GM12864 (cell line): ENCODE results near the gene SENP2.

ENCODE experiments used
- DNase-seq: peaks from one replicate; pipeline ENCODE4 v3.0.0-alpha.2; 2011; ENCODE audit warnings: low read depth
- H3K4me3 ChIP-seq: 2 replicates; pipeline ENCODE4 v1.5.1; 2011; ENCODE audit warnings: mild to moderate bottlenecking, low read depth, low read length, control low read depth
- TF ChIP-seq, protein P1 (sequence below): IDR thresholded peaks from 2 replicates; pipeline ENCODE4 v1.5.1; 2011; ENCODE audit warnings: low read depth, mild to moderate bottlenecking, moderate library complexity, low read length, control low read depth, inconsistent platforms; ENCODE audit errors: missing control alignments

Gene SENP2

DNA sequence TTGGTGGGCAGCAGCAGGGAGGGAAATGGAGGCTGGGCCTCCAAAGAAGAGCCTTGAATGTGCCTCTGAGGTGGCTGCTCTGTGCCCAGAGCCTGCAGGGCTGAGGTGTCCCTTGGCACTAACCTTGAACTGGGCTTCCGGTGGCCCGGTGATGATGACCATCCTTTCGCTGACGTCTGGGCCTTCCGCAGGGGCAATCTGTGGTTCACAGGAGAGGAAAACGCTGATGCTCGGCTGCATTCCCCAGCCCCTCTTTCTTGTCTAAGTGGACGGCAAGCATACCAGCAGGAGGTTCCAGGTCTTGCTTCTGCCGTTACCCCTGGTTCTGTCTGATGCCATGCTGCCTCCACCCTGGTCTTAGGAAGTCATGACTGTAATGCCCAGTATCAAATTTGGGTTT is 65.9 kb downstream of the SENP2 start:
- no peak for DNase-seq
- H3K4me3 ChIP-seq, result no peak overlapping the region
- TF ChIP-seq, protein P1, sequence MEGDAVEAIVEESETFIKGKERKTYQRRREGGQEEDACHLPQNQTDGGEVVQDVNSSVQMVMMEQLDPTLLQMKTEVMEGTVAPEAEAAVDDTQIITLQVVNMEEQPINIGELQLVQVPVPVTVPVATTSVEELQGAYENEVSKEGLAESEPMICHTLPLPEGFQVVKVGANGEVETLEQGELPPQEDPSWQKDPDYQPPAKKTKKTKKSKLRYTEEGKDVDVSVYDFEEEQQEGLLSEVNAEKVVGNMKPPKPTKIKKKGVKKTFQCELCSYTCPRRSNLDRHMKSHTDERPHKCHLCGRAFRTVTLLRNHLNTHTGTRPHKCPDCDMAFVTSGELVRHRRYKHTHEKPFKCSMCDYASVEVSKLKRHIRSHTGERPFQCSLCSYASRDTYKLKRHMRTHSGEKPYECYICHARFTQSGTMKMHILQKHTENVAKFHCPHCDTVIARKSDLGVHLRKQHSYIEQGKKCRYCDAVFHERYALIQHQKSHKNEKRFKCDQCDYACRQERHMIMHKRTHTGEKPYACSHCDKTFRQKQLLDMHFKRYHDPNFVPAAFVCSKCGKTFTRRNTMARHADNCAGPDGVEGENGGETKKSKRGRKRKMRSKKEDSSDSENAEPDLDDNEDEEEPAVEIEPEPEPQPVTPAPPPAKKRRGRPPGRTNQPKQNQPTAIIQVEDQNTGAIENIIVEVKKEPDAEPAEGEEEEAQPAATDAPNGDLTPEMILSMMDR, result no peak

DNA sequence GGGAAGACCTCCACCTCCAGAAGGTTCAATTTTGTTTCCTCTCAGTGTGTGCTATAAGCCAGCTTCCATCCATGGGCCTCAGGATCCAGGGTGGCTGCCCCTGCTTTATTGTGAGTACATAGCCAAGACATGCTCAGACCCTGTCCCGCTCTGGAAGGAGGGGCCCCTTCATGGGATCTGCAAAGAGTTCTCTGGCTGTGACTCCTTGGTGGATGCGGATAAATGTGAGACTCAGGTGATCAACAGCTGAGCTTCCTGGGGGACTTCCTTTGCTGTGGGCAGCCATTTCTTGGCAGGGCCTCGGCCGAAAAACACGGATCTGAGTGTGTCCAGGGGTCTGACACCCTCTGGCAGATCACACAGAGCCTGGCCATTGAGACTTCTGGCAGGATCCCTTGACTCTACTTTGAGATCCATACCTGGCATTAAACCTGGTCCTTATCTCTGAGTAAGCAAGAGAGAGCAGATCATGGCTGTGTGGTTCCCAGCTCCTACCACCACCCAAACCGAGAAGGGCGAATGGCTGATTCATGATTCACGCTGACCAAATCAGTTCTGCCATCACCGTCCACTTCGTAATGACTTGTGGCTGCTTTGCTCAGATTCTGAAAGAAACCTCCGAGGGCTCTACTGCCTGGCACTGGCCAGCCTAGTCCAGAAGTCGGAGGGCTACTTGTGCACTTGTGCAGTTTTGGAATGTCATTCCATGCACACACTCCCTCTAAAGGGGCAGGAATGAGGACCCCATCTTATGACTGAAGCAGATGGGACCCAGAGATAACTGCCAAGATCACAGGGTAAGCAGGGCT is 68.1 kb downstream of the SENP2 start:
- TF ChIP-seq, protein P1, result no peak
- H3K4me3 ChIP-seq, result no peak overlapping the region
- no peak for DNase-seq

DNA sequence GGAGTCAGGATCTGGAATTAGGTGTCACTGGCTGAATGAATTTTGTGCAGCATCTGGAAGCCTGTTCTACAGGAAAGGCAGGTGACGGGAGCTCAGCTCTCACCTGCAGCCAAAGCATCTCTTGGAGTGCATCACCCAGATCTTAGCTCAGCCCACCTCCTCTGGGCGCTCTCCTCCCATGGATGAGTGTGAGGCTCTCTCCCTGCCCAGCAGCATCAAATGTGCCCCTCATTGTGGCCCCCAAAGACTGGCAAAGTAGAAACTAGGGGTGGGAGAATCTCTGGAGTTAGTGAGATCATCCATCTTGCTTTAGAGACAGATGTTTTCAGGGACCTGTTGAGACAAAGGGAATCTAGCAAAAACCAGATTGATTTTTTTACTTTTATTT is 68.7 kb downstream of the SENP2 start:
- TF ChIP-seq, protein P1, result no peak
- H3K4me3 ChIP-seq, result no peak overlapping the region
- no peak for DNase-seq

DNA sequence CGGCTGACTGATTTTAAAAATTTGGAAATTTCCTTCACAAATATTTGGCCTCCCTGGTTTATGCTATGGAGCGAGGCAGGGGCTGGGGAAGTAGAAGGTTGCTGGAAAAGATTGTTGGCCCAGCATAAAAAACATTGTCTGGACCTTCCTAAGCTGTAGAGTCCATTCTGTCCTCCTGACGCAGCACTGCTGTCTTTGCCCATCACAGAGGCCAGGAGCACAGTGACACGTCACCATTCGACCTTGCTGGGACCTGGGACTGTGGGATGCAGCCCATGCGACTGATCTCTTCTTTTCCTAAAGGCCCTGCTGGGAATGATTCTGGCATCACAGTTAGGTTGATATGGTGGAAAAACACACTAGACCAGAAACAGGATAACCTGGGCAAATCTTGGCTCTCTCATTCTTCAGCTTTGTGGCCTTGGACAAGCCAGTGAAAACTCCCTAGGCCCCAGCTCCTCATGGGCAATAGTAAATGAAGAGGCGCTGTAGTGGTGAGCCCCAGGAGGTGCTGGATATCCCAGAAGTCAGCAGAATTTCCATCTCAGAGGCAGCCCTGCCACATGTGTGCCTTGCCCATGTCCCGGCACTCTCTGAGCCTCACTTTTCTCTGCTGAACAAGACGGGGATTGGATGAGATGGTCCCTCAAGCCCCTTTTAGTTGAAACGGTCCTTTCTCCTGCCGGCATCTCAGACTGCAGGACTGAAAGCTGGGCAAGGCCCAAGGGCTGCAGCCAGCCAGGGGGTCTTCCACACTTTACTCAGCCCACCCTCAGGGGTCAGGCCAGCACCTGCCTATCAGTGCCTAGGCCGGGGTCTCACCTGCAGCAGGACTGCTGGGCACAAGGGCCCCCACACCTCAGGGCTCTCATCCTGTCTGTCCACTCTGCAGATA is 69.6 kb downstream of the SENP2 start:
- H3K4me3 ChIP-seq, result no peak overlapping the region
- DNase-seq, result no peak
- TF ChIP-seq, protein P1, result no peak

DNA sequence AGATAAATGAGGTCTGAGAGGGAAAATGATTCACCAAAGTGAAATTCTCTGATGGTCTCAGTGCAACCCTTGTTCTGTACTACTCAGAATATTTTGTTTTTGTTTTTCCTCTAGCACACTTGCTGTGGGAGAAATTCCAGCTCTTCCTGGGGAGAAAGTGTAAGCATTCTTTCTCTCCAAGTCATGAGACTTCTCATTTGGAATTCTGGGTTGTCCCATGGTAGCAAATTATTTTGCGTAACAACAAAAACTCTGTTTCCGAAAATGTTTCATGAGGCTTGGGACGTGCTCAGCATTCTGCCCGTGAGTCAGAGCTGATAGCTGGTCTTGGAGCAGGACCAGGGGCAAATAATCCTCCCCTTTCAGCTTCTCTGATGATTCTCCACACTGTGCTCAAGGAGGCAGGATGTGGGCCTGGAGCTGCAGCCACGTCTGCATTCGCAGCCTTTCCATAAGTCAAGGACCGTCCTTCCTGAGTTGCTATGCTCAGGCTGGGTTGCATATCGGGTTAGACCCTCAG is 70.3 kb downstream of the SENP2 start:
- TF ChIP-seq, protein P1, result no peak
- DNase-seq, result no peak

DNA sequence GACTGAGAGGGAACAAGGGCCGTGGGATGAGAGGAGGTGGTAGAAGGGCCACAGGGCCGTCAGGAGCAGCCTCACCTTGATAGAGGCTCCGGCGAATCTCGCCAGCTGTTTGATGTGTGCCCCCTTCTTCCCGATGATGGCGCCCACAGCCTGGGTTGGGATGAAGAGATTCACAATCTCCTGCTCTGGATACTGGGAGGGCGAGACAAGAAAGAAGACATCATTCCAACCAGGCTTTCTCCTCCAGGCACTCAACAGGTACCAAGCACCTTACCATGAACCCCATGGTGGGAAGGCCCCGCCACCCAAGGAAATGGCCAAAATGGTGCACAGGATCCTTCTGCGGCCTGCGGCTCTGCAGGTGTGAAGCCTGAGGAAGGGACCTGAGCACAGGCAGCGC is 71.1 kb downstream of the SENP2 start:
- DNase-seq, result no peak
- TF ChIP-seq, protein P1, result no peak
- no peak overlapping the region for H3K4me3 ChIP-seq

More for the DNA sequence above, 70.3 kb downstream of the SENP2 start:
- no peak overlapping the region for H3K4me3 ChIP-seq
